Muscle of back (tissue), 11 donors: ENCODE data around the gene MARVELD1. TPM values are rescaled to one million over a fixed set of nuclear protein-coding genes. Genes with fewer than 3 reads are reported as not detected.

Experiments used
- DNase-seq, 3 donors: peaks; one replicate each; pipeline versions ENCODE4 v3.0.0 to v3.0.0-alpha.2; 2013
- polyA plus RNA-seq, 10 donors: library from polyadenylated mRNA; unstranded; fragments of 120-200 nt; gene quantifications; one replicate each; pipeline ENCODE4 v1.2.1, GENCODE V29; 2013; ENCODE audit not compliant: insufficient read length in 10 of 10

The MARVELD1 gene
- polyA plus RNA-seq, 10 donors, result 35.2 to 86.5 (median 57.1) TPM

DNA sequence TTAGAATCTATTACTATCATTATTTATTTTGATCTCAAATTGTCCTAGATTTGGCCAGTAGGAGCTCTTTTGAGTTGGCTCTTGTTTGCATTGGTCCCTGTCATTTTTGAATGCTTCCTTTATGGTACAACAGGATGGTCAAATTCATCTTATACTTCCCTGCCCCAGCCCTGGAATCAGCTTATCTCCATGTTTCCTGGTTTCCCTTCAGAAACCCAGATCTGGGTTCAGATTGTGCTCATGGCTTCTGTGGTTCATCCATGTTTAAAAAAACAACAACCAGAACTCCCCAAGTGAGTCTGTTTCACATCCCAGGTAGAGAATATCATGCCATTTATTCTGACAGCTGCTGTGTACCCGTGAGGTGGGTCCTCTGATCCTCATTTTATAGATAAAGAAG is 34.0 kb downstream of the MARVELD1 start:
- no peak for DNase-seq

DNA sequence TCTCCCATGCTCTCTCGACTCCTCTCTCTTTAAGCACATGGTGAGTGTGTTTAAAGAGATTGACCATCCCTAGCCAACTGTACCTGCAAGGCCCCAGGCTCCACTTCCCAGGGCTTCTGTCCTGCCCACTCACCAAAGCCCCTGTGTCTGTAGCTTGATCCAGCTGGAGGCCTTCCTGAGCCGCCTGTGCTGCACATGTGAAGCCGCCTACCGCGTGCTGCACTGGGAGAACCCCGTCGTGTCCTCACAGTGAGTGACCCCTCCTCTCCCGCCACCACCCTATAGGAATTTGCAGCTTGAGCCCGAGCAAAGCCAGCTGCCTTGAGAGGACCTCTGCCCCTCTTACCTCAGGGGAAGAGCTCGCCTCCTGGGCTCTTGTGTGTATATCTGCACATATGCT is 34.6 kb downstream of the MARVELD1 start:
- DNase-seq, result no peak

DNA sequence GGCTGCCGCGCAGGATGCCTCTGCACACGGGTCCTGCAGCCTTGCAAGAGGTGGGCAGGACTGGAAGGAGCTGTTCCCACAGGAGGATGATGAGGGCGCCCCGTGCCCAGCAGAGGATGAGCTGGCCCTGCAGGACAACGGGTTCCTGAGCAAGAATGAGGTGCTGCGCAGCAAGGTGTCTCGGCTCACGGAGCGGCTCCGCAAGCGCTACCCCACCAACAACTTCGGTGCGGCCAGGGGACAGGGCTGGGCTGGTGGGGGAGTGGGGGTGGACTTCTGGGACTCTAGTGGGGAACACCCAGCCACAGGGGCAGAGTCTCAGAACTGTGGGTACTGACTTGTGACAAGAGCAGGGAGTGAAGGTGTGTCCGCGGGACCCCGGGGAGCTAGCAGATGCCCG is 39.4 kb downstream of the MARVELD1 start:
- no peak for DNase-seq

DNA sequence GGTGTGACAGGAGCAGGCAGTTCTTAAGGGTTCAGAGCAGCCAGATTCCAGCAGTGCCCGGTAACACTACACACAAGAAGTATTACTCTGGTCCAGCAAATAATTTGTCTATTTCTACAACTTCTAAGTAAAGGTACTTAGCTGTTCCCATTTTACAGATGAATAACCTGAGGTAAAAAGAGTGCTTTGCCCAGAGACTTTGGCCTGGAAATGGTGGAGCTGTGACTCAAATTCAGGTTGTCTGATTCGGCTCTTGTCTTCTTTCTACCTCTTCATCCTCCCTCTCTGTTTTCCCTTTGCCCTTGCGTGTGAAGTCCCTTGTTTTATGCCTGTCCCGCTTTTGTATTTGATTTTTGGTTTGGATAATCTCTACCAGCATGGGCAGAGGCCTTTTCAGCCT is 41.2 kb downstream of the MARVELD1 start:
- DNase-seq, result no peak

DNA sequence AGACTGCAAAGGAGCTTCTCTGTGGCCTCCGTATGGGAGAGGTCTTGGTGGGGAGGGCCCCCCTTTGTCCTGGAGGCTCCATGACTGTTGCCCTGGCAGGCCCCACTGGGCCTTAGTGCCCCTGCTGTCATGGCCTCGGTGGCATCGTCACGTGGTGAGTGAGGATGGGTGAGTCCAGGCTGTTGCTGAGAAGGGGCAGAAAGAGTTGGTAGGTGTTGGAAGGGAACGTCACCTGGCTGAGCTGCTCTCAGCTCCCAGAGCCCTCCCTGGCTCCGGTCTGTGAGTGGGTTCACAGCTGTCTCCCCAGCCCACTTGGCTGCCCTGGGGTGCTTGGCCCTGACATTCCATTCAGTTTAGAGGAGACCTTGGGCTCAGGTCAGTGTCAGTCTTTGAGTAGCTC is 42.2 kb downstream of the MARVELD1 start:
- no peak for DNase-seq

DNA sequence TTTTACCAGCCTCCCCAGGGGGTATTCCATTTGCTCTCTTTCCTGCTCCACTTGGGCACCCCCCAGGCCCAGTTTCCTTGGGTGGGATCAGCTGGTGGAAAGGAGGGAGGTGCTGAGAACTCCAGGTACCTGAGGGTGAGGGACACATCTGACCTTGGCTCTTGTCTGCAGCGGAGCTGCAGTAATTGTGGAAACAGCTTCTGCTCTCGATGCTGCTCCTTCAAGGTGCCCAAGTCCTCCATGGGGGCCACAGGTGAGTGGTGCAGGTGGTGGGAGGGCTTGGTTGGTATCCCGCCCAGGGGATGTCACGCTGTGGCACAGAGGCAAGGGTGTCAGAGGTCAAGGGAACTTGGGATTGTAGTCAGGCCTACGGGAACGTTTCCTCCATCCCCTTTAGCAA is 43.9 kb downstream of the MARVELD1 start:
- DNase-seq, result no peak

DNA sequence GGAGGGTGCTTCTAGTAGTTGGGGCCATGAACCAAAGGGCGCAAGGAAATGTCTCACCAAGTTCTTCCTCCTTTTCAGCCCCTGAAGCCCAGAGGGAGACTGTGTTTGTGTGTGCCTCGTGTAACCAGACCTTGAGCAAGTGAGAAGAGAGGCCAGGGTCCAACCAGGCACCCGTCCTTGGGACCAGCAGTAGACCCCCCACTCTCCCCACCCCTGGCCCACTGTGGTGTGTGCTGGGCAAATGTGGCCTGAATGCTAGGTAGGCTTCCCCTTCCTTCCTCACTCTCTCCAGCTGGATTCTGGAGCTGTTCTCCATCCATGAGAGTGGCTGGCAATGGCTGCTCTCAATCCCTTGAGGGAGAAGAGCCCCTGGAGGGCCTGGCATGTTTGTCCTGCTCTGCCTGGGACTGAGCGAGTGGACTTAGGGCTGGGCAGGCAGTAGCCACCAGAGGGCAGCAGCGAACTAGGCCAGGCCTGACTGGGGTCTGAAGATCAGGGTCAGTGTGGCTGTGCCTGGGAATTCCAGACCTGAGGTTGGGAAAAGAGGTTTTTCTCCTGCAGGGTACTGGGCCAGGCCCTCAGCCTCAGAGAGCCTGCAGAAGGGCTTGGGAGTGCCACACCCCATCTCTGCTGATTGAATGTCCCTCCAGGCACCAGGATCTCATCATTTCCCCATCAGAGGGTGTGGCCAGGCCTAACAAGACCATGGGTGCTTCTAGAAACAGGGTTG is 45.8 kb downstream of the MARVELD1 start:
- DNase-seq, result peak; percentile 29 to 74 (median 52)

DNA sequence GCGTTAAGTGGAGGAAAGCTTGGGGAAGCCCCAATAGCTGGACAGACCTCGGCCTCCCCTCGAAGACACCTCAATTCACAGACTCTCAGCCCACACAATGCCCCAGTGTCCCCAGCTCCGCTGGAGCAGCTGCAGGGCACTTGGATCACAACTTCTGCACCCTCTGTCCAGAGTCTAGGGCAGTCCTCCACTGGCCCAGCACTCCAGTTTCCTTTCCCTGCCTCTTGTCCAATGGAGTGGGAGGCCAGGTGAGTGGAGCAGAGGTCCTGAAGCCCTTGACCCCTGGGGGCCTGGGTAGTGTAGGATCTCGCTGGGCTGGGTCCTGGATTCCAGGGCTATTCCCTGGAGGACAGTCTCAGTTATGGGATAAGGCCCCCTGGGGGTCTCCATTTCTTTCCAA is 46.4 kb downstream of the MARVELD1 start:
- no peak for DNase-seq

DNA sequence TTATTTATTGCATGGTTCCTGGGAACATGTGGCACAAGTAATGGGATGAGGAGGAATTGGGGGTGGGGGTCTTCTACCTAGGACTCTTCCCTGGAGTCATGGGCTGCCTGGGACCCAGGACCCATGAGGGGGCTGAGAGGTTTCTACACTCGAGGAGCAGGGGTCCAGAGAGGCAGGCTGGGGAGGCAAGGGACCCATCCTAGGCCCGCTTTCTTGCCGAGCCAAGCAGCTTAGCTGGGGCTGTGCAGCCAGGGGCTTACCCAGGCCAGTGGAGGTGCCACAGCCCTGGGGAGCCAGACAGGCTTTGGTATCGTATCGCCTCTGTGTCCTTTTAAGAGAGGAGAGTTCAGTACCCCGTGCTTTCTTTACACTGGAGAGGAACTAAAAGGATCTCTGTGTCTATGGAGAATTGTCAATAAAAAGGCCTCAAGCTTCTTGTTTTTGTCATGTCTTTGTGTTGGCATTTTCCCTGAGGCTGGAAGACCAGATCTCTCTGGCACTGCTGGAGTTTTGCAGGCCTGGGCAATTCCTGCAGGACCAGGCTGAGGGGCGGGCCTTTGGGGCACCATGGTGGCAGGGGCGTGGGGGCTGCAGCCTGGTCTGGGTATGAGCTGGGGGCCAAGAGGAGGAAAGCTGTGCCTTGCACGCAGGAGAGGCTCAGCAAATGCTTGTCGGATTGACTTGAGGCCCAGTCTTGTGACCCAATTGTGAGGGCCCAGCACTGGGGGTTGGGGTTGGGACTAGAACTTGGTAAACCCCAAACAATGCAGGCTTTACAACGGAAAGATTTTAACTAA is 47.1 kb downstream of the MARVELD1 start:
- no peak for DNase-seq

DNA sequence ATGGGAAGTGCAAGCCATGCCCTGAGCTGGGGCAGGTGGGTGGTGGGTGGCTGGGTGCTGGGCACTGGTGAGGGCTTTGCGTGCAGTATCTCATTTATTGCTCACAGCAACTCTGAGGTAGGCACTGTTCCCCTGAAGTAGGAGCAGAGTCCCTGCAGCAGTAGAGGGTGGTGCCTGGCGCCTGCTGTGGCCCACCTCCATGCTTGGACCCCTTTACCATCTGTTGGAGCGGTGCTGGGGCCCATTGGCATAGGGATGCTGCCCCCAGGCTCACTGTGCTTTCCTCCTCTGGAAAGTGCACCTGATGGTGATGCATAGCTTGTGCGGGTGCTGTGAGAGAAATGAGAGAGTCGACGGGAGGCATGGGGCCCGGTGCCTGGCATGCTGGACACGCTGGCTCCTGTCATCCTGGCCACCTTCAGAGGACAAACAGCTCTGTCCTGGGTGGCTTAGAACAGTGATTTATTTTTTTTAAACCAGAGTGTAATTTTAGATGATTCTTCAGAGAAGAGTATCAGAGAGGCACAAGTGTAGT is 47.9 kb downstream of the MARVELD1 start:
- no peak for DNase-seq

DNA sequence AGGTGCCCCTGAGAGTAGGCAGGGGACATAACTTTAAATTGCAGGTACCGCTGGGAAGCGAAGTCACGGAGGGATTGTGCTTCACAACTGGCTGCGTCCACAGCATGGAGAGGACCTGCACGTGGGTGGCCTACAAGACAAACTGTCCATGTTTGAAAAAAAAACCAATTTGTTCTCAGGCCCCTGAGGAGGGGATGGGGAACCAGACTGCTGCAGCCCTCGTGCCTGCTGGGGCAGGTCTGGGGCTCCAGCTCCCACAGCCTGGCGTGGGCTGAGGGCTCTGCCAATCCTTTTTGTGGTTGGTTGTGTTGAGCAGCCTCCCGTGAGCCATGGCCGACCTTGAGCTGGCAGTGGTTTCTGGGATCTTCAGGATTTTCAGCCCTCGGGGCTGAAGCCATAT is 48.5 kb downstream of the MARVELD1 start:
- no peak for DNase-seq

DNA sequence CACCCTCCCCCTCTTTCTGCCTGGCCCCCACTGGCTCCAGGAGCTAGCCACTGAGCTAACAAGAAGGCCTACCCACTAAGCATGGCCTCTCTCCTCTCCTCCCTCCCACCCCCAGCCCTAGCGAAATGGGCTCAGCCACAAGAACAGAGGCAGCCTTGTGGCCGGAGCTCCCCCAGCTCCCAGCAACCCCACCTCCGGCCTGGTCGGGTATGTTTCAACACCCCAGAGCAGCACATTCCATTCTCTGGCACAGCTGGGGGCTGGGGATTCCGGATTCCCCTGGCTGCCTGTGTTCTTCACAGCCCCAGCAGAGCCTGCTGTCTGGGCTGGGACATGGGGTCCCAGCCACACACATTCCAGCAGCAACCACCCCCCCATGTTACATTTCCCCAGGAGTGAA is 49.3 kb downstream of the MARVELD1 start:
- no peak for DNase-seq

DNA sequence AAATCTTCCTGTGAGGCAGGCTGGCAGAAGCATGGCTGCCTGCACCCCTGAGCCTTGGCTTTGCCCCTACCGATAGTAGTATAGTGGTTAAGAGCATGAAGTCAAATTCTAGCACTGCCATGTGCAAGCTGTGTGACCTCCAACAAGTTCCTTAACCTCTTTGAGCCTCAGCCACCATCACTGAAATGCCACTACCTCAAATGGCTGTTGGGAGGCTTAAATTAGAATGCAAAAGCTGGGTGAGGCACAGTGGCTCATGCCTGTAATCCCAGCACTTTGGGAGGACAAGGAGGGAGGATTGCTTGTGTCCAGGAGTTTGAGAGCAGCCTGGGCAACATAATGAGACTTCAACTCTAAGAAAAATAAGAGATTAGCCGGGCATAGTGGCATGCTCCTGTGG is 49.9 kb downstream of the MARVELD1 start:
- no peak for DNase-seq

DNA sequence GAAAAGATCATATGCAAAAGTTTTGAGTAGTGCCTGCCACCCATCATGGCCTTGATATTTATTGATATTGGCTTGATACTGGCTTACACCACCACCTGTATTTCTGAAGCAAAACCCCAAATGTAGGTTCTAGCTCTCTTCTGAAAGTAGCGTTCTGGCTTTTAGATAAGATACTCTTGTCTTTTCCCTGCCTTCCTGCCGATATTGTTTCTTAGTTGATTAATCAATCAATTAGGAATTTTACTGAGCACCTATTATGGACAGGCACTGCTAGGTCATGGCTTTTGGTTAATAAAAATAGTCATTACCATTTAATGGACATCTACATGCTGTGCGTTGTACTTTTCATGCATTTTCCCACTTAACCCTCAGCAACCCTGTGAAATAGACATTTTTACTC is 50.4 kb downstream of the MARVELD1 start:
- no peak for DNase-seq

DNA sequence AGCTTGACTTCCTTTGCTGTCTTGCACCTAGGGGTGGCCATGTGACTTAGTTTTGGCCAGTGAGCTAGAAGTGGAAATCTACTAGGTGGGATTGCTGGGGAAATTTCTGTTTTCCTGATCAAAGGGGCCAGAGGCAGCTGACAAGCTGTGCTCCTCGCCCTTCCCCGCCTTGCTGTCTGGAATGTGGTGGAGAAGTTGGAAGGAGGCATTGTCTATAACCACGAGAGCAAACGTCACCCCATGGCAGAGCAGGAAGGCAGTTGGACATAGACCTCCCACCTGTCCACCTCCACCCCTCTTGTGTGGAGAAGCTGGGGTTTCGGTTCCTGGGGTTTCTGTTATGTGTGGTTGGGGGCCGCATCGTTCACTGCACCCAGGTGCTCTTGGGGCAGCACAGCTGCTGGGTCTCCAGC is 51.0 kb downstream of the MARVELD1 start:
- peak in 1 of 3 donors; percentile 21 for DNase-seq

DNA sequence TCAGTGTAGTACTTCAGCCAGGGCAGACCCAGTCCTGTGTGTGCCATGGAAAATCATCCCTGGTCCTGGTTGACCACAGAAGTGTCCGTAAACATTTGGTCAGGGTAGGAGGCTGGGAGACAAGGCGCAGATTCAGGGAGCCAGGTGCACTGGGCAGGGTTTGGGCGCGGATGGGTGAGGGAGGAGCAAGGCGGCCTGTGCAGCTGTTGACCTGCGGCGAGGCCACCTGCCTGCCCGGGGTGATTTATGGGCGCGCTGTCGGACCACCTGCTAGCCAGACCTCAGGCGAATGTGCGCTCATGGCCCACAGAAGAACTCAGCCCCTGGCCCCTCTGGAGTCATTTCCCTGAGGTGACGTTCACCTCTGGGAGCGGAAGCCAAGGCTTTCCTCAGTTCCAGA is 51.7 kb downstream of the MARVELD1 start:
- peak; percentile 31 to 49 (median 34) for DNase-seq

DNA sequence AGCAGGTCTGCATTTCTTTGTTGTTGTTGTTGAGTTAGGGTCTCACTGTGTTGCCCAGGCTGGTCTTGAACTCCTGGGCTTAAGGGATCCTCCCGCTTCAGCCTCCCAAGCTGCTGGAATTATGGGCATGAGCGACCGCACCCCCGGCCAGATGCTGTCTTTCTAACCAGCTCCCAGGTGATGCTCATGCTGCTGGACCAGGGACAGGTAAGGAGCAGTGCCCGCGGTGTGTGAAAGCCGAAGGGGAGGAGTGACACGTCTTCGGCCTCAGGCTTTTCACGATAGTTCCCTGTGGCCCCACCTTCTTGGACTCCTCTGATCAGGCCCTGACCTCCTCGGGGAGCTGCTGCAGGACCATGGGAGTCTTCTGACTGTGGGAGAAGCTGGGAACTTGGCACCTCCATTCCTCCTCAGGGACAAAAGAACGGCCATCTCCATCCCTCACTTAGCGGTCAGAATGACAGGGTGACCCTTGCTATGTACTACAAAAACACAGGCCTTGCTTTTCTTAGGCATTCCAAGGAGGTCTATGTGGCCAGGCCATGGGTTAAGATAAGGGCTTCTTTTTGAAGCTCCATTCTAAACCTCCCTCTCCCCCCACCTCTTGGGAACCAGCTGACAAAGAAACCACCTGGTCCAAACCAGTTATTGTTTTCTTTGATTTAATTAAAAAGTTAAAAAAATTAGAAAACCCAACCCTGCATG is 52.7 kb downstream of the MARVELD1 start:
- DNase-seq, result no peak

DNA sequence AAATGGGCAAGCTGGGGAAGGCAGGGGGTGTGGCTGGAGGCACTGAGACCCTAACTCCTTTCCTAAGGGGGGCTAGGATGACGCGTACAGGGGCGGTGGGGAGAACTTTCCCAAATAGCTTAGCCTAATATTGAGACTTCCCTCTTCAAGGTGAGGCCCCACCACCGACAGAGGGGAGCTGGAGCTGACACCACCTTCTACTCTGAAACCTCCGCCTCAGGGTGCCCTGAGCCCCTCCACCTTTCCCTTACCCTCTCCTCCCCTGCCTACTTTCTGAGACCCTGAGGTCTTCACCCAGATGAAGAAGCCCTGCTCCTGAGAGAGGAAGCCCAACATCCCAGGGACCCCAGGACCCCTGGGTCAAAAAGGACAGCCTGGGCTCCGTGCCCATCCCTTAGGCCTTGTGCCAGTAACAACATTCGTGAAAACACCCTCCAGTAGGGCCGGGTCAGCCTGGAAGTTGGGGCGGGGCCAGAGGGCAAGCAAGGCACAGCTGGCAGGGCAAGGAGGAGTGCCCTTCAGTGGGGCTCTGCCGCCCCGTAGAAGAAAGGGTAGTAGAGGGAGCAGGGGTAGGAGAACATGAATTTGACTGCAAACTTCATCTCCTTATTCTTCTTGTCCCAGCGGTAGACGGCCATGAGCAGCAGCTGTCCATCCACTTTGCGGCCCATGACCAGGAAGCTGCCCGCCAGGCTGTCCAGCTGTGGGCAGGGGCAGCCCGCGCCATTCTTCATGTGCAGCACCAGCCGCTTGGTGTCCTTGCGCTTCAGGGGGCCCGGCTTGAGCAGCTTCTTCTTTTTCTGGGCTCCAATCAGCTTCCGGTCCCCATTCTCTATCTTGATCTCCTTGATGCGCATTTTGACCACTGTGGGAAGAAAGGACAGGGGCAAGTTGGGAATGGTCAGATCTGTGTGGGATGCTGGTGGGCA is 53.7 kb downstream of the MARVELD1 start:
- DNase-seq, result no peak
